IPS-18c (cell line): ENCODE results near the gene DPH6.

Source experiments
- H3K4me3 ChIP-seq: 2 replicates; pipeline ENCODE4 v1.7.0; 2013; ENCODE audit warnings: low read depth, mild to moderate bottlenecking, low read length, moderate library complexity; ENCODE audit not compliant: insufficient read depth
- H3K9me3 ChIP-seq: one replicate; pipeline ENCODE4 v1.6.1; 2013; ENCODE audit warnings: mild to moderate bottlenecking, low read length, moderate library complexity; ENCODE audit not compliant: control insufficient read depth, insufficient read depth

The DPH6 gene

GRCh38 chr15:35548435-35548834 lies 2.5 kb upstream of the DPH6 start:
- H3K4me3 ChIP-seq: no peak overlapping the region; the same call in 1 of the 2 replicates
- H3K9me3 ChIP-seq: no peaks in the 10 kb centered on the region

GRCh38 chr15:35547775-35548364 lies 1.9 kb upstream of the DPH6 start:
- Histone ChIP-seq H3K9me3 (no peaks in the 10 kb centered on the region), H3K4me3 (no peak overlapping the region; the same call in 1 of the 2 replicates)

GRCh38 chr15:35546511-35547381 lies 781 bp upstream of the DPH6 start:
- Histone ChIP-seq H3K4me3 (peak overlapping the region; percentile 71), H3K9me3 (no peaks in the 10 kb centered on the region)

GRCh38 chr15:35545316-35545823 lies 595 bp downstream of the DPH6 start:
- H3K9me3 ChIP-seq: no peaks in the 10 kb centered on the region
- peak overlapping the region; percentile 71 for H3K4me3 ChIP-seq

GRCh38 chr15:35540885-35541284 lies 5.1 kb downstream of the DPH6 start:
- H3K4me3 ChIP-seq: no peak overlapping the region
- H3K9me3 ChIP-seq: no peaks in the 10 kb centered on the region

- Histone ChIP-seq H3K4me3 (no peak overlapping the region), H3K9me3 (no peaks in the 10 kb centered on the region)
These were observed 5.9 kb downstream of the DPH6 start for GRCh38 chr15:35540021-35540420.

- H3K4me3 ChIP-seq: no peak overlapping the region
- no peaks in the 10 kb centered on the region for H3K9me3 ChIP-seq
These were observed 10.5 kb downstream of the DPH6 start for GRCh38 chr15:35535365-35535916.

GRCh38 chr15:35533130-35534110 lies 12.5 kb downstream of the DPH6 start:
- Histone ChIP-seq H3K4me3 (no peak overlapping the region), H3K9me3 (no peaks in the 10 kb centered on the region)

- no peaks in the 10 kb centered on the region for H3K9me3 ChIP-seq
- H3K4me3 ChIP-seq: no peak overlapping the region
These were observed 15.3 kb downstream of the DPH6 start for GRCh38 chr15:35530698-35531097.

GRCh38 chr15:35529784-35530183 lies 16.2 kb downstream of the DPH6 start:
- Histone ChIP-seq H3K4me3 (no peak overlapping the region), H3K9me3 (no peaks in the 10 kb centered on the region)

GRCh38 chr15:35522061-35522460 lies 23.9 kb downstream of the DPH6 start:
- Histone ChIP-seq H3K4me3 (no peak overlapping the region), H3K9me3 (no peaks in the 10 kb centered on the region)

GRCh38 chr15:35519541-35520149 lies 26.3 kb downstream of the DPH6 start:
- Histone ChIP-seq H3K4me3 (no peak overlapping the region), H3K9me3 (no peaks in the 10 kb centered on the region)

GRCh38 chr15:35519052-35519451 lies 26.9 kb downstream of the DPH6 start:
- Histone ChIP-seq H3K9me3 (no peaks in the 10 kb centered on the region), H3K4me3 (no peak overlapping the region)

- Histone ChIP-seq H3K4me3 (no peak overlapping the region), H3K9me3 (no peaks in the 10 kb centered on the region)
These were observed 31.2 kb downstream of the DPH6 start for GRCh38 chr15:35514759-35515158.

- Histone ChIP-seq H3K4me3 (no peak overlapping the region), H3K9me3 (no peaks in the 10 kb centered on the region)
These were observed 37.9 kb downstream of the DPH6 start for GRCh38 chr15:35507932-35508638.

GRCh38 chr15:35506272-35506870 lies 39.6 kb downstream of the DPH6 start:
- no peak overlapping the region for H3K4me3 ChIP-seq
- H3K9me3 ChIP-seq: no peaks in the 10 kb centered on the region
